Measurements from ENCODE around the gene ACTR6. TPM values are rescaled to one million over a fixed set of nuclear protein-coding genes. Genes with fewer than 3 reads are reported as not detected.

Gene ACTR6
- total RNA-seq, 1 donor from 2014 or later: 26.1 TPM

GRCh38 chr12:100234591-100235304 is 34.1 kb downstream of the ACTR6 start:
- H3K4me1 Mint-ChIP-seq (ENCODE audit: unreplicated experiment): peaks cover 10% of the 10 kb centered on the region
- no peaks in the 10 kb centered on the region for H3K9me3 Mint-ChIP-seq (ENCODE audit: unreplicated experiment)
- no peak overlapping the region for H3K27ac Mint-ChIP-seq (ENCODE audit: unreplicated experiment)
- H3K4me3 Mint-ChIP-seq (ENCODE audit: unreplicated experiment): no peak overlapping the region
- no peak for DNase-seq (ENCODE audit: extremely low spot score, unreplicated experiment)
- no peaks in the 10 kb centered on the region for H3K27me3 Mint-ChIP-seq (ENCODE audit: unreplicated experiment)
- H3K36me3 Mint-ChIP-seq (ENCODE audit: unreplicated experiment): no peaks in the 10 kb centered on the region
- TF ChIP-seq CTCF (IDR thresholded peaks at IDR 0.05): peak; percentile 83

- Mint-ChIP-seq H3K36me3 (ENCODE audit: unreplicated experiment) (no peaks in the 10 kb centered on the region), H3K27me3 (ENCODE audit: unreplicated experiment) (no peaks in the 10 kb centered on the region)
- TF ChIP-seq CTCF (IDR thresholded peaks at IDR 0.05): no peak
These were observed 38.2 kb downstream of the ACTR6 start for GRCh38 chr12:100238801-100239200.

GRCh38 chr12:100239589-100239988 is 39.0 kb downstream of the ACTR6 start:
- Mint-ChIP-seq H3K4me3 (ENCODE audit: unreplicated experiment) (no peak overlapping the region), H3K9me3 (ENCODE audit: unreplicated experiment) (no peaks in the 10 kb centered on the region), H3K27me3 (ENCODE audit: unreplicated experiment) (no peaks in the 10 kb centered on the region), H3K27ac (ENCODE audit: unreplicated experiment) (no peak overlapping the region), H3K36me3 (ENCODE audit: unreplicated experiment) (no peaks in the 10 kb centered on the region), H3K4me1 (ENCODE audit: unreplicated experiment) (no peaks in the 10 kb centered on the region)
- no peak for DNase-seq (ENCODE audit: extremely low spot score, unreplicated experiment)
- no peak for TF ChIP-seq CTCF (IDR thresholded peaks at IDR 0.05)

More at GRCh38 chr12:100238801-100239200, 38.2 kb downstream of the ACTR6 start:
- no peak overlapping the region for H3K27ac Mint-ChIP-seq (ENCODE audit: unreplicated experiment)
- no peak overlapping the region for H3K4me3 Mint-ChIP-seq (ENCODE audit: unreplicated experiment)
- H3K4me1 Mint-ChIP-seq (ENCODE audit: unreplicated experiment): peaks cover 6% of the 10 kb centered on the region
- H3K9me3 Mint-ChIP-seq (ENCODE audit: unreplicated experiment): no peaks in the 10 kb centered on the region
- no peak for DNase-seq (ENCODE audit: extremely low spot score, unreplicated experiment)

- H3K4me1 Mint-ChIP-seq (ENCODE audit: unreplicated experiment): no peaks in the 10 kb centered on the region
- no peaks in the 10 kb centered on the region for H3K36me3 Mint-ChIP-seq (ENCODE audit: unreplicated experiment)
- no peaks in the 10 kb centered on the region for H3K27me3 Mint-ChIP-seq (ENCODE audit: unreplicated experiment)
- H3K27ac Mint-ChIP-seq (ENCODE audit: unreplicated experiment): no peak overlapping the region
- no peak overlapping the region for H3K4me3 Mint-ChIP-seq (ENCODE audit: unreplicated experiment)
- no peak for DNase-seq (ENCODE audit: extremely low spot score, unreplicated experiment)
- no peak for TF ChIP-seq CTCF (IDR thresholded peaks at IDR 0.05)
- no peaks in the 10 kb centered on the region for H3K9me3 Mint-ChIP-seq (ENCODE audit: unreplicated experiment)
These were observed 42.5 kb downstream of the ACTR6 start for GRCh38 chr12:100243137-100243536.

- no peaks in the 10 kb centered on the region for H3K9me3 Mint-ChIP-seq (ENCODE audit: unreplicated experiment)
- H3K36me3 Mint-ChIP-seq (ENCODE audit: unreplicated experiment): no peaks in the 10 kb centered on the region
- no peak overlapping the region for H3K27ac Mint-ChIP-seq (ENCODE audit: unreplicated experiment)
- H3K27me3 Mint-ChIP-seq (ENCODE audit: unreplicated experiment): no peaks in the 10 kb centered on the region
- no peak overlapping the region for H3K4me3 Mint-ChIP-seq (ENCODE audit: unreplicated experiment)
- H3K4me1 Mint-ChIP-seq (ENCODE audit: unreplicated experiment): peaks cover 8% of the 10 kb centered on the region
- TF ChIP-seq CTCF (IDR thresholded peaks at IDR 0.05): no peak
- no peak for DNase-seq (ENCODE audit: extremely low spot score, unreplicated experiment)
These were observed 47.1 kb downstream of the ACTR6 start for GRCh38 chr12:100247765-100248164.

All from osteocyte (in vitro differentiated cells).